PC-3 (cell line): ENCODE measurements around the gene PRDM2. TPM values are rescaled to one million over a fixed set of nuclear protein-coding genes. Genes with fewer than 3 reads are reported as not detected.

Source experiments
- ATAC-seq: fragments of 200-7000 bp; cut with Tn5 transposase; 2 replicates; pipeline ENCODE4 v1.9.1; 2020; ENCODE audit warnings: mild to moderate bottlenecking, moderate library complexity
- BruUV-seq: library from RNA; stranded (reverse); fragments of 400-500 nt; replicated peaks from 2 replicates; lab custom pipeline; 2021; lab: Mats Ljungman, UMichigan
- CTCF ChIA-PET: fragments of 300-600 bp; sonication (Branson Sonifier 250); formaldehyde crosslinking; loops from one replicate; lab custom pipeline; 2022; ENCODE audit warnings: antibody characterized with exemption; lab: Charles Lee
- POLR2A ChIA-PET: fragments of 300-600 bp; sonication (Branson Sonifier 250); formaldehyde crosslinking; loops from one replicate; lab custom pipeline; 2022; ENCODE audit warnings: antibody characterized with exemption; ENCODE audit not compliant: unreplicated experiment; lab: Charles Lee
- DNase-seq: peaks from one replicate; pipeline ENCODE4 v3.0.0-alpha.2; 2015
- H2AFZ ChIP-seq: fragments of 300-600 bp; sonication (generic); 2 replicates; pipeline ENCODE4 v1.6.0; 2016; ENCODE audit warnings: antibody characterized with exemption, low read length
- H3F3A ChIP-seq: fragments of 300-600 bp; sonication (generic); one replicate; pipeline ENCODE4 v1.6.0; 2017; ENCODE audit warnings: antibody characterized with exemption, low read length, control low read depth, mild to moderate bottlenecking; ENCODE audit not compliant: unreplicated experiment
- H3K27ac ChIP-seq: fragments of 300-600 bp; sonication (generic); 2 replicates; pipeline ENCODE4 v1.5.1; 2016; ENCODE audit warnings: mild to moderate bottlenecking, low read length
- H3K27me3 ChIP-seq: fragments of 300-600 bp; sonication (generic); 2 replicates; pipeline ENCODE4 v1.6.1; 2016; ENCODE audit warnings: low read length, mixed read lengths
- H3K36me3 ChIP-seq: fragments of 300-600 bp; sonication (generic); 2 replicates; pipeline ENCODE4 v1.6.1; 2016; ENCODE audit warnings: low read depth, mixed run types, low read length, mixed read lengths
- H3K4me1 ChIP-seq: fragments of 300-600 bp; sonication (generic); 2 replicates; pipeline ENCODE4 v1.5.1; 2016; ENCODE audit warnings: low read length; ENCODE audit not compliant: insufficient read depth
- H3K4me2 ChIP-seq: fragments of 300-600 bp; sonication (generic); 2 replicates; pipeline ENCODE4 v1.6.0; 2016; ENCODE audit warnings: low read length
- H3K4me3 ChIP-seq: fragments of 300-600 bp; sonication (generic); 2 replicates; pipeline ENCODE4 v1.5.1; 2016; ENCODE audit warnings: mild to moderate bottlenecking, low read length, mixed read lengths
- H3K79me2 ChIP-seq: fragments of 300-600 bp; sonication (generic); 2 replicates; pipeline ENCODE4 v1.6.1; 2017; ENCODE audit warnings: low read length, mixed read lengths
- H3K9ac ChIP-seq: fragments of 300-600 bp; sonication (generic); 2 replicates; pipeline ENCODE4 v1.6.0; 2016; ENCODE audit warnings: mild to moderate bottlenecking, low read length
- H3K9me2 ChIP-seq: fragments of 300-600 bp; sonication (generic); replicated peaks from 2 replicates; pipeline ENCODE4 v1.6.1; 2016; ENCODE audit warnings: mixed run types, low read length, mixed read lengths
- H3K9me3 ChIP-seq: fragments of 300-600 bp; sonication (generic); 2 replicates; pipeline ENCODE4 v1.6.1; 2016; ENCODE audit warnings: low read length, mixed read lengths
- H4K20me1 ChIP-seq: fragments of 300-600 bp; sonication (generic); 2 replicates; pipeline ENCODE4 v1.6.1; 2016; ENCODE audit warnings: low read length, mixed read lengths
- EZH2 ChIP-seq: fragments of 300-600 bp; sonication (generic); IDR thresholded peaks from one replicate; pipeline ENCODE4 v1.6.1; 2017; ENCODE audit warnings: antibody characterized with exemption, mild to moderate bottlenecking, low read length; ENCODE audit not compliant: unreplicated experiment
- EZH2phosphoT487 ChIP-seq: fragments of 300-600 bp; sonication (generic); IDR thresholded peaks from 2 replicates; pipeline ENCODE4 v1.6.1; 2018; ENCODE audit warnings: mild to moderate bottlenecking, antibody characterized with exemption, low read length, borderline replicate concordance
- intact Hi-C: fragments of 100-400 bp; cut with micrococcal nuclease; formaldehyde crosslinking; loops from 2 replicates; pipeline ENCODE4 v1.9.0; 2023
- total RNA-seq: library from RNA; depleted of rRNA; stranded (reverse); fragments of >200 nt; gene quantifications from 2 replicates; pipeline ENCODE4 v1.2.3, GENCODE V29; 2014
- TF ChIP-seq, protein P1 (sequence below): fragments of 300-600 bp; sonication (generic); conservative IDR thresholded peaks from 2 replicates; pipeline ENCODE4 v1.5.1; 2017; ENCODE audit warnings: antibody characterized with exemption, low read depth, mild to moderate bottlenecking, low read length

PRDM2 gene
- total RNA-seq, 1 experiment from 2014 or later: 9.4 TPM

DNA sequence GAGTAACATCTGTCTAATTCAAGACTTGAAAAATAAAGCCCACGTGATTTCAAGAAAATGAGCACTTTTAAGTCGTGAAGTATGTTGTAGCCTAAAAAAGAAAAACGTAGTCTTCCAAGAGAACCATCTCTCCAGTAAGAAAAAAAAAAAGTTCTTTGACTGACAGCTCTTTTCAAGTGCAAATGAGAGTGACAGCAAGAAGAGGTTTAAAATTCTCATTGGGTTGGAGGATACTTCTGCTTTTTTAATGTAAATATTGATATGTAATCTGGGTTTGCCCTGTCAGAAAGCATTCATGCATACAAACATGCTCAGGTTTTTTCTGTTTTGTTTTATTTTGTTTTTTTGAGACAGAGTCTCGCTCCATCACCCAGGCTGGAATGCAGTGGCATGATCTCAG is 32.3 kb upstream of the PRDM2 start:
- Histone ChIP-seq H3K27ac (no peak overlapping the region), H2AFZ (no peak overlapping the region), H3K9me3 (no peaks in the 10 kb centered on the region), H3K9me2 (no peaks in the 10 kb centered on the region), H3K27me3 (no peaks in the 10 kb centered on the region), H4K20me1 (no peaks in the 10 kb centered on the region), H3K9ac (no peak overlapping the region), H3K4me1 (peaks cover 10% of the 10 kb centered on the region), H3K36me3 (no peaks in the 10 kb centered on the region), H3K79me2 (no peaks in the 10 kb centered on the region), H3F3A (no peaks in the 10 kb centered on the region), H3K4me2 (no peak overlapping the region), H3K4me3 (no peak overlapping the region)
- CTCF ChIA-PET: no interaction called here
- no TSS peak for BruUV-seq
- no peak for ATAC-seq
- TF ChIP-seq EZH2 (no peak), EZH2phosphoT487 (no peak)
- TF ChIP-seq, protein P1, sequence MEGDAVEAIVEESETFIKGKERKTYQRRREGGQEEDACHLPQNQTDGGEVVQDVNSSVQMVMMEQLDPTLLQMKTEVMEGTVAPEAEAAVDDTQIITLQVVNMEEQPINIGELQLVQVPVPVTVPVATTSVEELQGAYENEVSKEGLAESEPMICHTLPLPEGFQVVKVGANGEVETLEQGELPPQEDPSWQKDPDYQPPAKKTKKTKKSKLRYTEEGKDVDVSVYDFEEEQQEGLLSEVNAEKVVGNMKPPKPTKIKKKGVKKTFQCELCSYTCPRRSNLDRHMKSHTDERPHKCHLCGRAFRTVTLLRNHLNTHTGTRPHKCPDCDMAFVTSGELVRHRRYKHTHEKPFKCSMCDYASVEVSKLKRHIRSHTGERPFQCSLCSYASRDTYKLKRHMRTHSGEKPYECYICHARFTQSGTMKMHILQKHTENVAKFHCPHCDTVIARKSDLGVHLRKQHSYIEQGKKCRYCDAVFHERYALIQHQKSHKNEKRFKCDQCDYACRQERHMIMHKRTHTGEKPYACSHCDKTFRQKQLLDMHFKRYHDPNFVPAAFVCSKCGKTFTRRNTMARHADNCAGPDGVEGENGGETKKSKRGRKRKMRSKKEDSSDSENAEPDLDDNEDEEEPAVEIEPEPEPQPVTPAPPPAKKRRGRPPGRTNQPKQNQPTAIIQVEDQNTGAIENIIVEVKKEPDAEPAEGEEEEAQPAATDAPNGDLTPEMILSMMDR: no peak
- intact Hi-C loops: no loop called here
- POLR2A ChIA-PET: no interaction called here
- DNase-seq: no peak

DNA sequence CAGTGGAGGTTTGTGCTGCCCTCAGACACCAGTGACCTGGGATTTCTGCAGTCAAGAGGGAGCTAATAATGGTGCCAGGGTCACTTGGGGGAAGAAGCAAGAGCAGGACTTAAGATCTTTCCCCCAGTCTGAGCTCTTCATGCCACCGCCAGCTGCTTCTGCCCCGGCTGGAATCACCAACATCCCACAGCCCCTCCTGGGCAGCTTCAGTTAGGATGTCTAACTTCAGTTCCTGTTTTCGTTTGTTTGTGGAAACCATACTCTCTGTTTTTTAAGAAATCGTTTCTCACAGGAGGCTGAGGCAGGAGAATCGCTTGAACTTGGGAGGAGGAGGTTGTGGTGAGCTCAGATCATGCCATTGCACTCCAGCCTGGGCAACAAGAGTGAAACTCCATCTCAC is 25.6 kb upstream of the PRDM2 start:
- Histone ChIP-seq H3K4me2 (no peak overlapping the region), H3K4me1 (no peaks in the 10 kb centered on the region), H2AFZ (no peak overlapping the region), H3K27ac (no peak overlapping the region), H3K9me3 (no peaks in the 10 kb centered on the region), H3K79me2 (no peaks in the 10 kb centered on the region), H4K20me1 (no peaks in the 10 kb centered on the region), H3K9ac (no peak overlapping the region), H3F3A (no peaks in the 10 kb centered on the region), H3K4me3 (no peak overlapping the region), H3K27me3 (no peaks in the 10 kb centered on the region), H3K36me3 (no peaks in the 10 kb centered on the region), H3K9me2 (no peaks in the 10 kb centered on the region)
- intact Hi-C loops: no loop called here
- no TSS peak for BruUV-seq
- ChIA-PET POLR2A (interaction anchor here (0.5 to 0.6 kb wide), 2 partner anchors 153 to 1202 kb away, joined by 5 to 12 read pairs; no protein-coding TSS in a partner anchor), CTCF (no interaction called here)
- DNase-seq (no peak), ATAC-seq (no peak)
- TF ChIP-seq EZH2phosphoT487 (no peak), EZH2 (no peak)
- TF ChIP-seq, protein P1: no peak

DNA sequence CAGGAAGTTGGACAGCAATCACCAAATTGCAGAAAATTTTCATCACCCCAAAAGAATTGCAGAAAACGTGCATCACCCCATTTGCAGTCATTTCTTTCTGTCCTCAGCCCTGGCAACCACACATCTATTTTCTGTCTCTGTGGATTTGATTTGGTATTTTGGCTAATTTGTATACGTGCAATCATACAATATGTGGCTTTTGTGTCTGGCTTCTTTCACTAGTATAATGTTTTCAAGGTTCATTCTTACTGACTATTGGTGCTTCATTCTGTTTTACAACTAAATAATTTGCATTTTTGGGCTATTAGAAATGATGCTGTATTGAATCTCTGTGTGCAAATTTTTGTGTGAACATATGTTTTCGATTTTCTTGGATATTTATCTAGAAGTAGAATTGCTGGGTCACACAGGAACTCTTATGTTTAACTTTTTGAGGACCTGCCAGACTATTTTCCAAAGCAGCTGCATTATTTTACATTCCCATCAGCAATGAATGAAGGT is 24.8 kb upstream of the PRDM2 start:
- DNase-seq: no peak
- Histone ChIP-seq H3K36me3 (no peaks in the 10 kb centered on the region), H3K27ac (no peak overlapping the region), H3K27me3 (no peaks in the 10 kb centered on the region), H3F3A (no peaks in the 10 kb centered on the region), H3K4me1 (no peaks in the 10 kb centered on the region), H3K4me3 (no peak overlapping the region), H4K20me1 (no peaks in the 10 kb centered on the region), H3K4me2 (no peak overlapping the region), H3K9me3 (no peaks in the 10 kb centered on the region), H3K9me2 (no peaks in the 10 kb centered on the region), H3K9ac (no peak overlapping the region), H2AFZ (no peak overlapping the region), H3K79me2 (no peaks in the 10 kb centered on the region)
- ChIA-PET POLR2A (no interaction called here), CTCF (no interaction called here)
- no peak for ATAC-seq
- intact Hi-C loops: no loop called here
- BruUV-seq: no TSS peak
- TF ChIP-seq EZH2 (no peak), EZH2phosphoT487 (no peak)
- TF ChIP-seq, protein P1: no peak
